K562 (cell line): ENCODE data around the gene RASSF7. TPM values are rescaled to one million over a fixed set of nuclear protein-coding genes. Genes with fewer than 3 reads are reported as not detected.

Experiments used
- ATAC-seq: fragments of 200-7000 bp; cut with Tn5 transposase; 3 replicates; pipeline ENCODE4 v1.9.1; 2020; ENCODE audit warnings: moderate library complexity
- BruUV-seq: library from RNA; stranded (reverse); fragments of 400-500 nt; replicated peaks from 2 replicates; lab custom pipeline; 2021; lab: Mats Ljungman, UMichigan
- CTCF ChIA-PET: fragments of 300-600 bp; formaldehyde crosslinking; extraction: SDS; loops from one replicate; lab custom pipeline; 2021; ENCODE audit warnings: low intra/inter-chr PET ratio; lab: Yijun Ruan, JAX
- POLR2A ChIA-PET: fragments of 300-600, 350-650 bp; sonication (Branson Sonifier 250); formaldehyde crosslinking; extraction: SDS; loops from one replicate; lab custom pipeline; 2021; ENCODE audit warnings: antibody characterized with exemption, inconsistent platforms; lab: Yijun Ruan, JAX
- DNase-seq, 4 experiments: peaks; one replicate each; pipeline versions ENCODE4 v3.0.0 to v3.0.0-alpha.2; 2011 to 2018; ENCODE audit warnings: low spot score in 3 of 4, mixed read lengths in 3 of 4; ENCODE audit errors: extremely low read depth in 1 of 4
- FAIRE-seq: peaks from 2 replicates; lab custom pipeline; 2011; peaks lifted over from hg19 to GRCh38; lab: Jason Lieb, UNC
- H2AFZ ChIP-seq: 2 replicates; pipeline ENCODE4 v1.6.0; 2011; ENCODE audit warnings: low read depth, low read length, control low read depth, inconsistent platforms
- H3K27ac ChIP-seq: fragments of 200-600 bp; 3 replicates; pipeline ENCODE4 v1.8.0; 2011; ENCODE audit warnings: low read depth, mild to moderate bottlenecking, control low read depth, inconsistent platforms, low read length, moderate library complexity, mixed read lengths; ENCODE audit errors: extremely low read depth
- H3K27me3 ChIP-seq, 2 experiments: fragments of 300-600 bp in 1 of 2; 2 replicates in 1 of 2; 3 replicates in 1 of 2; pipeline versions ENCODE4 v1.6.0 to v1.8.0; 2011; ENCODE audit warnings: inconsistent platforms in 2 of 2, low read length in 2 of 2, mild to moderate bottlenecking in 1 of 2, mixed read lengths in 1 of 2, moderate library complexity in 1 of 2; ENCODE audit not compliant: control insufficient read depth in 2 of 2, insufficient read depth in 2 of 2
- H3K36me3 ChIP-seq: fragments of 300-600 bp; 3 replicates; pipeline ENCODE4 v1.8.0; 2011; ENCODE audit warnings: mild to moderate bottlenecking, low read length, inconsistent platforms; ENCODE audit not compliant: control insufficient read depth, insufficient read depth
- H3K4me1 ChIP-seq, 2 experiments: fragments of 200-600 bp in 1 of 2; replicated peaks in 1 of 2; 2 replicates in 1 of 2; 3 replicates in 1 of 2; pipeline versions ENCODE4 v1.5.1 to v1.8.0; 2011; ENCODE audit warnings: inconsistent platforms in 2 of 2, low read length in 2 of 2, mild to moderate bottlenecking in 1 of 2, mixed read lengths in 1 of 2, moderate library complexity in 1 of 2; ENCODE audit not compliant: control insufficient read depth in 2 of 2, insufficient read depth in 2 of 2
- H3K4me2 ChIP-seq: 2 replicates; pipeline ENCODE4 v1.6.1; 2011; ENCODE audit warnings: low read length, control low read depth, inconsistent platforms, mixed read lengths; ENCODE audit not compliant: insufficient read depth
- H3K4me3 ChIP-seq: fragments of 200-600 bp; sonication (generic), shearing (Covaris generic); 2 replicates; pipeline ENCODE4 v1.5.1; 2016; ENCODE audit warnings: control low read depth, inconsistent platforms
- H3K79me2 ChIP-seq: fragments of 200-600 bp; 3 replicates; pipeline ENCODE4 v1.8.0; 2011; ENCODE audit warnings: low read length, inconsistent platforms; ENCODE audit not compliant: control insufficient read depth, insufficient read depth
- H3K9ac ChIP-seq, 2 experiments: 2 replicates each; pipeline versions ENCODE4 v1.6.0 to v1.6.1; 2011; ENCODE audit warnings: low read depth in 2 of 2, low read length in 2 of 2, control low read depth in 1 of 2, inconsistent platforms in 1 of 2, mild to moderate bottlenecking in 1 of 2, mixed read lengths in 1 of 2; ENCODE audit not compliant: insufficient read depth in 1 of 2
- H3K9me1 ChIP-seq: one replicate; pipeline ENCODE4 v1.6.0; 2011; ENCODE audit warnings: inconsistent platforms, mild to moderate bottlenecking, low read length, moderate library complexity; ENCODE audit not compliant: control insufficient read depth, insufficient read depth
- H3K9me3 ChIP-seq: replicated peaks from 2 replicates; pipeline ENCODE4 v1.5.1; 2011; ENCODE audit warnings: low read depth, low read length, inconsistent platforms; ENCODE audit not compliant: control insufficient read depth, insufficient read depth
- H4K20me1 ChIP-seq: replicated peaks from 2 replicates; pipeline ENCODE4 v1.6.1; 2011; ENCODE audit warnings: low read length, inconsistent platforms, mixed read lengths; ENCODE audit not compliant: control insufficient read depth, insufficient read depth
- ESRRA ChIP-seq: fragments of 450-650 bp; IDR thresholded peaks from 2 replicates; pipeline ENCODE4 v1.6.1; 2014; ENCODE audit warnings: low read depth, mild to moderate bottlenecking, moderate library complexity, borderline replicate concordance
- HMG20A ChIP-seq: fragments of 450-650 bp; formaldehyde crosslinking; conservative IDR thresholded peaks from 2 replicates; pipeline ENCODE4 v1.4.0; 2020; ENCODE audit warnings: mild to moderate bottlenecking, mixed read lengths
- RBM39 ChIP-seq: fragments of 200-400 bp; formaldehyde crosslinking; optimal IDR thresholded peaks from 2 replicates; pipeline ENCODE3; 2018; ENCODE audit warnings: low read depth, low read length
- ZNF407 ChIP-seq: fragments of 450-650 bp; IDR thresholded peaks from 2 replicates; pipeline ENCODE4 v1.6.1; 2016; ENCODE audit warnings: low read depth
- ZNF639 ChIP-seq, 2 experiments: fragments of 200-800 bp in 1 of 2; sonication (Bioruptor generic) in 1 of 2; sonication (generic) in 1 of 2; formaldehyde crosslinking in 1 of 2; IDR thresholded peaks in 1 of 2; conservative IDR thresholded peaks in 1 of 2; 2 replicates each; pipeline versions ENCODE4 v1.5.0 to v1.6.1; 2016 to 2020; ENCODE audit warnings: missing compliant biosample characterization in 1 of 2, missing genetic modification characterization in 1 of 2, missing genetic modification reagents in 1 of 2
- ZNF76 ChIP-seq: fragments of 250-450 bp; sonication (Bioruptor Pico); IDR thresholded peaks from 2 replicates; pipeline ENCODE4 v1.4.0; 2020; ENCODE audit warnings: mild to moderate bottlenecking, moderate library complexity, borderline replicate concordance
- WGBS: fragments of 100-300 bp; shearing (Covaris generic); methylation state at CpG from one replicate; pipeline ENCODE4 v1.1.6; 2016; ENCODE audit warnings: low coverage, mixed read lengths; ENCODE audit not compliant: insufficient coverage; ENCODE audit errors: missing lambda C conversion rate; 5-methylcytosine and 5-hydroxymethylcytosine counted together
- in situ Hi-C: fragments of 300-500 bp; cut with MboI; formaldehyde crosslinking; loops from 4 replicates; pipeline ENCODE4 v1.15.0; 2018; ENCODE audit warnings: inconsistent platforms, mixed read lengths
- intact Hi-C: fragments of 100-400 bp; cut with micrococcal nuclease; formaldehyde crosslinking; loops from 2 replicates; pipeline ENCODE4 v1.14.2; 2022
- polyA plus RNA-seq, 8 experiments: library from polyadenylated mRNA; depleted of rRNA in 4 of 8; stranded (reverse) in 5 of 8; unstranded in 3 of 8; fragments of >200 nt; fragmentation: Nextera tagmentation in 2 of 8; fragmentation: Illumina TruSeq in 1 of 8; extraction: Ambion mirVana in 2 of 8; extraction: Trizol in 1 of 8; gene quantifications; 2 replicates each; pipeline versions ENCODE4 v1.2.1 to v1.2.3, GENCODE V29; 2011 to 2014; ENCODE audit warnings: inconsistent platforms in 1 of 8, missing spikeins in 1 of 8
- total RNA-seq, 7 experiments: library from RNA; depleted of rRNA in 6 of 7; stranded (reverse); fragments of >200 nt in 6 of 7; fragmentation: Illumina TruSeq in 2 of 7; extraction: Trizol in 2 of 7; gene quantifications; 2 replicates each; pipeline versions ENCODE4 v1.2.1 to v1.2.3, GENCODE V29; 2011 to 2021; ENCODE audit warnings: low replicate concordance in 1 of 7

RASSF7 gene
- total and polyA plus RNA-seq, 9 of the 15 experiments (the other 6 are each of a cell fraction or from before 2014, with no cell fraction given), result 0.41 to 45.2 (median 18.6) TPM

GRCh38 chr11:535519-536454, 25.0 kb upstream of the RASSF7 start, which contains the start of gene HRAS (continued):
- TF ChIP-seq RBM39 (no peak), ZNF639 (CRISPR knock-in tag; conservative IDR thresholded peaks at IDR 0.05 in 1 of 2, IDR thresholded peaks at IDR 0.05 in 1 of 2) (0 out of 4 replicates have a peak, but pooled peaks of 1 of the 2 experiments have one; percentile 62)

GRCh38 chr11:536841-537621, 23.7 kb upstream of the RASSF7 start, which contains the start of gene LRRC56:
Gene LRRC56, plus strand, starts transcription at chr11:537527. Its CDS starts 3,158 bp downstream, at chr11:540685.
- ATAC-seq (peak; percentile 84), DNase-seq (peak; percentile 92 to 95 (median 94)), FAIRE-seq (peak; percentile 92)
- 16% methylated on average over 36 of the region's 93 CpGs for WGBS
- H4K20me1 ChIP-seq, result 0 out of 2 replicates have a peak, but pooled peaks cover 4% of the 10 kb centered on the region
- in situ Hi-C loops (no loop called here), intact Hi-C loops (no loop called here)
- H2AFZ ChIP-seq, result peak within 1 kb of the TSS; percentile 87
- ChIA-PET POLR2A (interaction anchor here (0.5 to 1.2 kb wide), 3 partner anchors 18 to 32 kb away, joined by 4 to 5 read pairs (median 4); no protein-coding TSS in a partner anchor), CTCF (no interaction called here)
- no peaks in the 10 kb centered on the region for H3K27me3 ChIP-seq
- H3K9ac ChIP-seq, result peak within 1 kb of the TSS; percentile 48 to 82; a peak in 3 of 4 replicates
- no peaks in the 10 kb centered on the region for H3K9me3 ChIP-seq
- peak within 1 kb of the TSS; percentile 78 for H3K4me3 ChIP-seq
- H3K4me1 ChIP-seq, result peaks cover 22 to 84% of the 10 kb centered on the region in 2 experiments
- H3K9me1 ChIP-seq, result peaks cover 3% of the 10 kb centered on the region
- peak within 1 kb of the TSS; percentile 70 for H3K27ac ChIP-seq
- peaks cover 23% of the 10 kb centered on the region; the same call in 1 of the 3 replicates for H3K36me3 ChIP-seq
- peak within 1 kb of the TSS; percentile 68 for H3K4me2 ChIP-seq
- H3K79me2 ChIP-seq, result peaks cover 17% of the 10 kb centered on the region
- BruUV-seq, result no TSS peak
- TF ChIP-seq ESRRA (0 out of 2 replicates have a peak, but pooled peaks have one; percentile 26), HMG20A (CRISPR knock-in tag) (no peak), ZNF407 (no peak), ZNF76 (CRISPR knock-in tag) (no peak)
